Activated naive CD4-positive, alpha-beta T cell treated with anti-CD3 and anti-CD28 coated beads, Interleukin-2, amount 50 U/mL, for 72 hours (primary cell): ENCODE results near the gene ADISSP. TPM values are rescaled to one million over a fixed set of nuclear protein-coding genes. Genes with fewer than 3 reads are reported as not detected.

ENCODE experiments used
- ATAC-seq, 2 donors: fragments of 150-1000 bp; cut with Tn5 transposase; 2 replicates each; pipeline ENCODE4 v1.10.0; 2021; ENCODE audit warnings: mild to moderate bottlenecking in 2 of 2, moderate library complexity in 2 of 2
- DNase-seq, 2 donors: peaks; one replicate each; pipeline ENCODE4 v3.0.0; 2021 to 2022; ENCODE audit warnings: low spot score in 2 of 2
- H3K27ac Mint-ChIP-seq, 2 donors: one replicate each; pipeline ENCODE4 v1.8.0; 2022; ENCODE audit warnings: mild to moderate bottlenecking in 2 of 2, mixed read lengths in 2 of 2
- H3K36me3 Mint-ChIP-seq, 2 donors: one replicate each; pipeline ENCODE4 v1.8.0; 2022; ENCODE audit warnings: mixed read lengths in 2 of 2
- H3K9me3 Mint-ChIP-seq, 2 donors: one replicate each; pipeline ENCODE4 v1.8.0; 2022; ENCODE audit warnings: mixed read lengths in 2 of 2
- total RNA-seq, 2 donors: library from RNA; stranded (reverse); gene quantifications; one replicate each; pipeline ENCODE4 v1.2.3, GENCODE V29; 2022

ADISSP gene
- total RNA-seq, 2 donors from 2014 or later: 44.7 to 45.0 TPM

- ATAC-seq (no peak), DNase-seq (no peak)
- no peaks in the 10 kb centered on the region for H3K36me3 Mint-ChIP-seq
- H3K27ac Mint-ChIP-seq: no peak overlapping the region
- H3K9me3 Mint-ChIP-seq: no peaks in the 10 kb centered on the region
Observed at GRCh38 chr20:3704087-3704486, 63.5 kb downstream of the ADISSP start.

Other genes starting within 250 kb of the ADISSP start
- not detected for gene GFRA4, start 104.4 kb downstream of the ADISSP start, total RNA-seq
- not detected for gene ADAM33, start 85.7 kb downstream of the ADISSP start, total RNA-seq
- under 1 TPM in 1 of 2 donors, not detected in 1; 0.14 TPM for gene SIGLEC1, start 55.2 kb downstream of the ADISSP start, total RNA-seq
- gene HSPA12B, start 35.1 kb downstream of the ADISSP start, total RNA-seq: not detected
- under 1 TPM in 1 of 2 donors, not detected in 1; 0.14 TPM for gene SPEF1, start 13.7 kb upstream of the ADISSP start, total RNA-seq
- gene CENPB, start 19.0 kb upstream of the ADISSP start, total RNA-seq: 10 to 100 TPM; 34.4 to 48.1 TPM
- 100 to 1,000 TPM in 1 of 2 donors, 10 to 100 TPM in 1; 72.9 to 168 TPM for gene CDC25B, start 28.6 kb upstream of the ADISSP start, total RNA-seq
- 10 to 100 TPM; 10.6 to 17.8 TPM for gene AP5S1, start 52.8 kb upstream of the ADISSP start, total RNA-seq
- gene MAVS, start 79.1 kb upstream of the ADISSP start, total RNA-seq: 10 to 100 TPM; 22.5 to 30.1 TPM
- 10 to 100 TPM; 56.0 to 64.7 TPM for gene PANK2, start 121.6 kb upstream of the ADISSP start, total RNA-seq
- gene RNF24, start 247.8 kb upstream of the ADISSP start, total RNA-seq: 10 to 100 TPM in 1 of 2 donors, 1 to 10 TPM in 1; 6.1 to 21.6 TPM